NB4 (cell line): ENCODE measurements around the gene SIAH1.

Experiments used
- POLR2A ChIP-seq: IDR thresholded peaks from 2 replicates; pipeline ENCODE4 v1.6.1; 2011; ENCODE audit warnings: mild to moderate bottlenecking; ENCODE audit not compliant: insufficient read length; ENCODE audit errors: extremely low read depth
- TF ChIP-seq, protein P1 (sequence below): IDR thresholded peaks from one replicate; pipeline ENCODE4 v1.5.1; 2012; ENCODE audit warnings: low read depth, low read length

DNA sequence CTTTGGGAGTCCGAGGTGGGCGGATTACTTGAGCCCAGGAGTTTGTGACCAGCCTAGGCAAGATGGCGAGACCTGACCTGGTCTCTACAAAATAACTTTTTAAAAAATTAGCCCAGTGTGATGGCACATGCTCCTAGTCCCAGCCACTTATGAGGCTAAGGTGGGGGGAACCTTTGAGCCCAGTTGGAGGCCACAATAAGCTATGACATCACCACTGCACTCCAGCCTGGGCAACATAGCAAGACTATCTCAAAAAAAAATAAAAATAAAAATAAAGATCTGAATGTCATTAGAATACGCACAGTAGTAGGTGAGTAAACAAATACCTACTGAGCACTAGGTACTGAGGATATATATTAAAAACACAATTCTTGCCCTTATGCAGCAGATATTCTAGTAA lies 3.1 kb downstream of the SIAH1 start:
- TF ChIP-seq POLR2A: no peak
- TF ChIP-seq, protein P1, sequence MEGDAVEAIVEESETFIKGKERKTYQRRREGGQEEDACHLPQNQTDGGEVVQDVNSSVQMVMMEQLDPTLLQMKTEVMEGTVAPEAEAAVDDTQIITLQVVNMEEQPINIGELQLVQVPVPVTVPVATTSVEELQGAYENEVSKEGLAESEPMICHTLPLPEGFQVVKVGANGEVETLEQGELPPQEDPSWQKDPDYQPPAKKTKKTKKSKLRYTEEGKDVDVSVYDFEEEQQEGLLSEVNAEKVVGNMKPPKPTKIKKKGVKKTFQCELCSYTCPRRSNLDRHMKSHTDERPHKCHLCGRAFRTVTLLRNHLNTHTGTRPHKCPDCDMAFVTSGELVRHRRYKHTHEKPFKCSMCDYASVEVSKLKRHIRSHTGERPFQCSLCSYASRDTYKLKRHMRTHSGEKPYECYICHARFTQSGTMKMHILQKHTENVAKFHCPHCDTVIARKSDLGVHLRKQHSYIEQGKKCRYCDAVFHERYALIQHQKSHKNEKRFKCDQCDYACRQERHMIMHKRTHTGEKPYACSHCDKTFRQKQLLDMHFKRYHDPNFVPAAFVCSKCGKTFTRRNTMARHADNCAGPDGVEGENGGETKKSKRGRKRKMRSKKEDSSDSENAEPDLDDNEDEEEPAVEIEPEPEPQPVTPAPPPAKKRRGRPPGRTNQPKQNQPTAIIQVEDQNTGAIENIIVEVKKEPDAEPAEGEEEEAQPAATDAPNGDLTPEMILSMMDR: no peak
